Measurements from ENCODE around the gene DOCK9.

GRCh38 chr13:98787996-98788395 lies 189.9 kb downstream of the DOCK9 start:
- no peak for TF ChIP-seq POLR2AphosphoS5 (IDR thresholded peaks at IDR 0.05; ENCODE audit: low read depth, low read length)
- no peak for TF ChIP-seq CTCF (IDR thresholded peaks at IDR 0.05)
- no peak for TF ChIP-seq TCF7L2 (IDR thresholded peaks at IDR 0.05; ENCODE audit: low read depth, low read length)

Measured in Panc1 (cell line).